Osteoblast (primary cell): ENCODE measurements around the gene WNT7B. TPM values are rescaled to one million over a fixed set of nuclear protein-coding genes. Genes with fewer than 3 reads are reported as not detected.

ENCODE experiments used
- DNase-seq: peaks from one replicate; pipeline ENCODE4 v3.0.0; 2011; ENCODE audit warnings: low spot score, mixed read lengths; ENCODE audit not compliant: insufficient read length; ENCODE audit errors: missing footprints
- H2AFZ ChIP-seq: 2 replicates; pipeline ENCODE4 v1.6.0; 2011; ENCODE audit warnings: mild to moderate bottlenecking, low read length
- H3K27ac ChIP-seq: 2 replicates; pipeline ENCODE4 v1.5.1; 2011; ENCODE audit warnings: mild to moderate bottlenecking, low read depth, low read length, moderate library complexity
- H3K27me3 ChIP-seq: 2 replicates; pipeline ENCODE4 v1.6.0; 2012; ENCODE audit warnings: mild to moderate bottlenecking, control low read depth, inconsistent platforms, low read length, moderate library complexity; ENCODE audit not compliant: insufficient read depth
- H3K36me3 ChIP-seq: 2 replicates; pipeline ENCODE4 v1.5.1; 2011; ENCODE audit warnings: mild to moderate bottlenecking, low read length, control low read depth, moderate library complexity; ENCODE audit not compliant: insufficient read depth
- H3K4me1 ChIP-seq: 2 replicates; pipeline ENCODE4 v1.5.1; 2011; ENCODE audit warnings: mild to moderate bottlenecking, low read length, control low read depth, moderate library complexity; ENCODE audit not compliant: insufficient read depth
- H3K4me2 ChIP-seq: 2 replicates; pipeline ENCODE4 v1.6.0; 2011; ENCODE audit warnings: mild to moderate bottlenecking, low read length; ENCODE audit not compliant: insufficient read depth
- H3K4me3 ChIP-seq: fragments of 200-600 bp; sonication (generic); 3 replicates; pipeline ENCODE4 v1.5.1; 2012; ENCODE audit warnings: mild to moderate bottlenecking, low read length, inconsistent platforms; ENCODE audit not compliant: insufficient read depth
- H3K79me2 ChIP-seq: 2 replicates; pipeline ENCODE4 v1.6.0; 2012; ENCODE audit warnings: mild to moderate bottlenecking, low read length, control low read depth, inconsistent platforms; ENCODE audit not compliant: insufficient read depth
- H3K9me3 ChIP-seq: 2 replicates; pipeline ENCODE4 v1.5.1; 2011; ENCODE audit warnings: low read depth, low read length, control low read depth
- H4K20me1 ChIP-seq: 2 replicates; pipeline ENCODE4 v1.6.0; 2012; ENCODE audit warnings: mild to moderate bottlenecking, low read length, control low read depth; ENCODE audit not compliant: insufficient read depth
- total RNA-seq: library from RNA; depleted of rRNA; stranded (reverse); fragments of >200 nt; gene quantifications from 2 replicates; pipeline ENCODE4 v1.2.3, GENCODE V29; 2012
- TF ChIP-seq, protein P1 (sequence below): IDR thresholded peaks from 2 replicates; pipeline ENCODE4 v1.5.1; 2011; ENCODE audit warnings: mild to moderate bottlenecking, low read depth, low read length, moderate library complexity; ENCODE audit errors: extremely low read depth

WNT7B gene
- total RNA-seq, 1 donor, result not detected

DNA sequence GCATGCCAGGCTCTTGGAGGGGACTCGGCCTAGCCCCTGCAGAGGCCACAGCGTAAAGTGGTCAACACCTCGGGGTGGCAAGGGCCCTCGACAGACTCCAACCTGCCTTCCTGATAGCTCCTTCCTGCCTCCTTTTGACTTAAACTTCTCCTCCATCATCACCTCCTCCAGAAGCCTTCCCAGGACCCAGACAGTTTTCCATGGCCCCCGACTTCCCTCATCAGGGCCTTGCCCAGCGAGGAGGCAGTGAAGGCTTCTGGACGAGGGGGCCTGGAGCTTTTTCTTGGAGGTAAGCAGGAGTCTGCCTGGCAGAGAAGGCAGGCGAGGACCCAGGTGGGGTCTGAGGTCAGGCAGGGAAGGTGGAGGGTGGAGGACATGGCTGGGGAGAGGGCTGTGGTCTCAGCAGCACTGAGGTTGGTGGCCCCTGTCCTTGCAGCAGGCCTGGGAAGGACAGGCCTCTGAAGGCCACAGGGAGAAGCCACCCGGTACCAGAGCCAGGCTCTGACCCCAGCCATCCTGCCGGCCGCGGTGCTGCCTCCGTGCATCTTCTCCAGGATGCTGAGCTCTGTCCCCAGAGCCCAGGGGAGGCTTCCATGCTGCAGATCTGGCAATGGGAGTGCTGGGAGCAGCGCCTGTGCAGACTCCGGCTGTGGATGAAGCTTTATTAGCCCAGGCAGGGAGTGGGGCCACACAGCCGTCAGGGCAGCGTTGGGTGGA lies 81.4 kb downstream of the WNT7B start:
- Histone ChIP-seq H3K4me1 (no peaks in the 10 kb centered on the region), H3K27me3 (peaks cover 48% of the 10 kb centered on the region), H3K27ac (no peak overlapping the region)

DNA sequence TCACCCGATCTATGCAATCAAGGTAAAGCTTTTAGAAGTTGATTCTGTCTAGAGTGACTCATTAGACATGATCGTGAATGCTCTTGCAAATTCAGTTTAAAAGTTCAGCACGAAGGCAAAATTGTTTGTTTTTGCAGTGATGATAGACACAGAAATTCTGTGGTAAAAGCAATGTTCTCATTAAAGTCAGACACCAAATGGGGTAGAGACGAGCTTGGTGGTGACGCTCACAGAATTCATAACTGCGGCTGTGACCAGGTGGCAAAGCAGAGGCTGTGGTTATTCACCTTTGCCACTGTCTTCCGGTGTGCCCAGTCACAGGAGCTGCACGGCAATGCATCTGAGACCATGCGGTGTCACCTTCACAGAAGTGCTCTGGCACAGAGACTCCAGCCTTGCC lies 83.4 kb downstream of the WNT7B start:
- H4K20me1 ChIP-seq, result no peaks in the 10 kb centered on the region
- peaks cover 34% of the 10 kb centered on the region for H3K27me3 ChIP-seq
- H3K79me2 ChIP-seq, result no peaks in the 10 kb centered on the region
- no peak overlapping the region for H3K4me3 ChIP-seq
- no peaks in the 10 kb centered on the region for H3K4me1 ChIP-seq
- DNase-seq, result peak; percentile 79
- no peak overlapping the region for H3K27ac ChIP-seq
- H3K9me3 ChIP-seq, result no peaks in the 10 kb centered on the region
- H3K36me3 ChIP-seq, result no peaks in the 10 kb centered on the region
- no peak overlapping the region for H2AFZ ChIP-seq
- TF ChIP-seq, protein P1, sequence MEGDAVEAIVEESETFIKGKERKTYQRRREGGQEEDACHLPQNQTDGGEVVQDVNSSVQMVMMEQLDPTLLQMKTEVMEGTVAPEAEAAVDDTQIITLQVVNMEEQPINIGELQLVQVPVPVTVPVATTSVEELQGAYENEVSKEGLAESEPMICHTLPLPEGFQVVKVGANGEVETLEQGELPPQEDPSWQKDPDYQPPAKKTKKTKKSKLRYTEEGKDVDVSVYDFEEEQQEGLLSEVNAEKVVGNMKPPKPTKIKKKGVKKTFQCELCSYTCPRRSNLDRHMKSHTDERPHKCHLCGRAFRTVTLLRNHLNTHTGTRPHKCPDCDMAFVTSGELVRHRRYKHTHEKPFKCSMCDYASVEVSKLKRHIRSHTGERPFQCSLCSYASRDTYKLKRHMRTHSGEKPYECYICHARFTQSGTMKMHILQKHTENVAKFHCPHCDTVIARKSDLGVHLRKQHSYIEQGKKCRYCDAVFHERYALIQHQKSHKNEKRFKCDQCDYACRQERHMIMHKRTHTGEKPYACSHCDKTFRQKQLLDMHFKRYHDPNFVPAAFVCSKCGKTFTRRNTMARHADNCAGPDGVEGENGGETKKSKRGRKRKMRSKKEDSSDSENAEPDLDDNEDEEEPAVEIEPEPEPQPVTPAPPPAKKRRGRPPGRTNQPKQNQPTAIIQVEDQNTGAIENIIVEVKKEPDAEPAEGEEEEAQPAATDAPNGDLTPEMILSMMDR, result no peak
- H3K4me2 ChIP-seq, result no peak overlapping the region

More for the DNA sequence above, 81.4 kb downstream of the WNT7B start:
- Histone ChIP-seq H4K20me1 (no peaks in the 10 kb centered on the region), H3K4me3 (no peak overlapping the region), H3K79me2 (no peaks in the 10 kb centered on the region), H3K36me3 (no peaks in the 10 kb centered on the region), H2AFZ (no peak overlapping the region), H3K4me2 (no peak overlapping the region), H3K9me3 (no peaks in the 10 kb centered on the region)
- TF ChIP-seq, protein P1, result no peak
- peak; percentile 50 for DNase-seq

DNA sequence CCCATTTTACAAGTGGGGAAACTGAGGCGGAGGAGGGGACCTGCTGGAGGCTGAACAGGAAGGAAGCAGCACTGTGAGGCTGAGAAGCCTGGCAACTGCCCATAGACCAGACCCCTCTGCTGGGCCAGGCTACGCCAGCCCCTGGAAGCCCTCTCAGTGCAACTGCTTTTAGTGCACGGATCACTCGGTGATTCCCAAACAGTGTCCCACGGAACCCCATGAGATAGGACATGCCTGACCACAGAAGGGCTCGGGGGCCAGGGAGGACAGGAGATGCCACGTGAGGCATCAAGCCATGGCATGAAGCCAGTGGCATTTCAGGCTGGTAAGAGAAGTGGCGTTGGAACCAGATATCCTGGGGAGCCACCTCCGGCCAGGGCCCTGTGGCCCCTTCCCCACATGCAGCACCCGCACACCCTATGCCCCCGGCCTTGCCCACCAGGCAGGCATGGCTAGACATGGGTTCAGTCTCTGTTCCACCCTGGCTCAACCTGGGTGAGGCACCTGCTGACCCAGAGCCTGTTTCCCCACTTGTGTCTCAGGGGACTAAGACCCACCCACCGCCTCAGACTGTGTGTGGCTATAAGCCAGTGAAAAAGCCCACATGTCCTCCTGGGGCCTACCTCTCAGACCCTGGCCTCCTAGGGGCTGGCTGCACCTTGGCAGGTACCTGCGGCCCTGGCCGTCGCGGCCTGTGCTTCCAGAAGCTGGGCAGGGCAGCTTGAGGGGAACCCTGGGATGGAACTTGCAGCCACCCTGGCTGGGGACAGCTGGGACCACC lies 84.1 kb downstream of the WNT7B start:
- H3K36me3 ChIP-seq, result no peaks in the 10 kb centered on the region
- H3K4me1 ChIP-seq, result no peaks in the 10 kb centered on the region
- DNase-seq, result peak; percentile 89
- H3K27ac ChIP-seq, result no peak overlapping the region
- peaks cover 28% of the 10 kb centered on the region for H3K27me3 ChIP-seq
- H2AFZ ChIP-seq, result no peak overlapping the region
- no peaks in the 10 kb centered on the region for H3K79me2 ChIP-seq
- H3K9me3 ChIP-seq, result no peaks in the 10 kb centered on the region
- TF ChIP-seq, protein P1, result no peak
- no peak overlapping the region for H3K4me2 ChIP-seq
- H4K20me1 ChIP-seq, result no peaks in the 10 kb centered on the region
- no peak overlapping the region for H3K4me3 ChIP-seq

DNA sequence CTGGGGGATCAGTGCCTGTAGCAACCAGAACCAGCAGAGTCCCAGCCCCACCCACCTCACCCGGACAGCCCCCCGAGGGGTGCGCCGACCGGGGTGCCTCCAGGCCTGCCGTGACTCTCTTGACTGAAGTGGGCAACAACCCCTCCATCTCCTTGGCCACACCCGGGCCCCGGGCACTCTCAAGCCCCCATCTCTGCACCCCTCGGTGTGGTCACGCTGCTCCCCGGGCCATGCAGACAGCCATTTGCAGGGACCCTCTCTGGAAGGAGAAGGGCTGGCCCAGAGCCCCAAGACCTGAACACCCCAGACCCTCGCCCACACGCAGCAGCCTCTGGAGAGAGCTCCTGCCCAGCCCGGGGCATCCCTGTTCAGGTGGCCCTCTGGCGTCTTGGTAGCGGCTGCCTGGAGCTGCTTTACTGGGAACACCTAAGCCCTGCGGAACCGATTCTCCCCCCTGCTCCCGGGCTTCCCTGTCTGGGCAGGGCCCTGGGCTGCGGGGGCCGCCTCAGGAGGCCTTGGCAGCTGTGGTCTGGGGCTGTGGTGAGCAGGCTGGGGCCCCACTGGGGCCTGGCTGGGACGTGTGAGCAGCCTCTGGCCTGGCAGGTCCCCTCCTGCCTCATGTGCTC lies 84.9 kb downstream of the WNT7B start:
- no peak overlapping the region for H3K4me2 ChIP-seq
- H3K27me3 ChIP-seq, result peaks cover 24% of the 10 kb centered on the region
- no peaks in the 10 kb centered on the region for H3K36me3 ChIP-seq
- no peak overlapping the region for H3K27ac ChIP-seq
- no peaks in the 10 kb centered on the region for H3K4me1 ChIP-seq
- no peak overlapping the region for H2AFZ ChIP-seq
- no peaks in the 10 kb centered on the region for H3K9me3 ChIP-seq
- no peaks in the 10 kb centered on the region for H3K79me2 ChIP-seq
- peak; percentile 80 for DNase-seq
- H4K20me1 ChIP-seq, result no peaks in the 10 kb centered on the region
- H3K4me3 ChIP-seq, result no peak overlapping the region
- TF ChIP-seq, protein P1, result no peak
